PC-9 (cell line): Measurements from ENCODE around the gene COL4A5. TPM values are rescaled to one million over a fixed set of nuclear protein-coding genes. Genes with fewer than 3 reads are reported as not detected.

Source experiments
- BruUV-seq: library from RNA; stranded (reverse); fragments of 400-500 nt; replicated peaks from 2 replicates; lab custom pipeline; 2021; lab: Mats Ljungman, UMichigan
- CTCF ChIA-PET: fragments of 300-600 bp; sonication (Branson Sonifier 250); formaldehyde crosslinking; loops from one replicate; lab custom pipeline; 2022; ENCODE audit warnings: antibody characterized with exemption; lab: Charles Lee
- POLR2A ChIA-PET: fragments of 300-600 bp; sonication (Branson Sonifier 250); formaldehyde crosslinking; loops from one replicate; lab custom pipeline; 2022; ENCODE audit warnings: antibody characterized with exemption; ENCODE audit not compliant: unreplicated experiment; lab: Charles Lee
- DNase-seq, 2 experiments: peaks; one replicate each; pipeline versions ENCODE4 v3.0.0 to v3.0.0-alpha.2; 2015 to 2022; ENCODE audit warnings: mixed read lengths in 1 of 2
- H2AFZ ChIP-seq: fragments of 200-600 bp; sonication (generic); 2 replicates; pipeline ENCODE4 v1.8.1; 2017; ENCODE audit warnings: antibody characterized with exemption
- H3F3A ChIP-seq: fragments of 200-600 bp; sonication (generic); 2 replicates; pipeline ENCODE4 v1.8.1; 2017; ENCODE audit warnings: antibody characterized with exemption, mild to moderate bottlenecking, low read depth; ENCODE audit not compliant: insufficient read depth
- H3K27ac ChIP-seq: fragments of 200-600 bp; sonication (generic); 2 replicates; pipeline ENCODE4 v1.6.1; 2016; ENCODE audit warnings: mixed run types
- H3K27me3 ChIP-seq: fragments of 200-600 bp; sonication (generic); 2 replicates; pipeline ENCODE4 v1.6.1; 2016; ENCODE audit warnings: low read depth, mixed run types; ENCODE audit not compliant: insufficient read depth
- H3K36me3 ChIP-seq: fragments of 200-600 bp; sonication (generic); 2 replicates; pipeline ENCODE4 v1.6.1; 2016; ENCODE audit warnings: low read depth, mixed run types
- H3K4me1 ChIP-seq: fragments of 200-600 bp; sonication (generic); replicated peaks from 2 replicates; pipeline ENCODE4 v1.6.1; 2016; ENCODE audit warnings: mixed run types; ENCODE audit not compliant: insufficient read depth
- H3K4me2 ChIP-seq: fragments of 200-600 bp; sonication (generic); 2 replicates; pipeline ENCODE4 v1.6.1; 2017; ENCODE audit warnings: mixed run types
- H3K4me3 ChIP-seq: fragments of 200-600 bp; sonication (generic); 2 replicates; pipeline ENCODE4 v1.6.1; 2016; ENCODE audit warnings: mixed run types
- H3K79me2 ChIP-seq: fragments of 200-600 bp; sonication (generic); 2 replicates; pipeline ENCODE4 v1.6.1; 2017; ENCODE audit warnings: low read depth, mixed run types
- H3K9me2 ChIP-seq: fragments of 200-600 bp; sonication (generic); 2 replicates; pipeline ENCODE4 v1.8.1; 2017; ENCODE audit warnings: mild to moderate bottlenecking; ENCODE audit not compliant: insufficient read depth
- H3K9me3 ChIP-seq: fragments of 200-600 bp; sonication (generic); 2 replicates; pipeline ENCODE4 v1.8.1; 2016; ENCODE audit warnings: low read depth; ENCODE audit not compliant: insufficient read depth
- H4K20me1 ChIP-seq: fragments of 200-600 bp; sonication (generic); 2 replicates; pipeline ENCODE4 v1.8.1; 2017; ENCODE audit not compliant: insufficient read depth
- CTCF ChIP-seq: fragments of 200-600 bp; sonication (generic); conservative IDR thresholded peaks from 2 replicates; pipeline ENCODE4 v1.6.1; 2017; ENCODE audit warnings: mixed run types, antibody characterized with exemption, mild to moderate bottlenecking, moderate library complexity
- EZH2 ChIP-seq: fragments of 200-600 bp; sonication (generic); IDR thresholded peaks from 2 replicates; pipeline ENCODE4 v1.8.0; 2017; ENCODE audit warnings: antibody characterized with exemption, low read depth
- intact Hi-C: fragments of 100-400 bp; cut with micrococcal nuclease; formaldehyde crosslinking; loops from one replicate; pipeline ENCODE4 v1.10.0; 2022; ENCODE audit not compliant: unreplicated experiment
- total RNA-seq: library from RNA; stranded (reverse); gene quantifications from 2 replicates; pipeline ENCODE4 v1.2.3, GENCODE V29; 2021

COL4A5 gene
- total RNA-seq, 1 experiment from 2014 or later: 82.3 TPM

GRCh38 chrX:108426262-108426661, 13.4 kb upstream of the COL4A5 start:
- Histone ChIP-seq H3K79me2 (no peaks in the 10 kb centered on the region), H3K4me3 (no peak overlapping the region), H3K9me2 (no peaks in the 10 kb centered on the region), H3K9me3 (no peaks in the 10 kb centered on the region), H3K27ac (no peak overlapping the region), H3K4me1 (no peaks in the 10 kb centered on the region), H2AFZ (no peak overlapping the region), H4K20me1 (no peaks in the 10 kb centered on the region), H3K27me3 (no peaks in the 10 kb centered on the region), H3K4me2 (no peak overlapping the region), H3K36me3 (no peaks in the 10 kb centered on the region), H3F3A (no peaks in the 10 kb centered on the region)
- no peak for DNase-seq
- ChIA-PET CTCF (no interaction called here), POLR2A (no interaction called here)
- intact Hi-C loops: no loop called here
- BruUV-seq: no TSS peak
- TF ChIP-seq EZH2: no peak
- no peak for TF ChIP-seq CTCF

GRCh38 chrX:108435261-108435660, 4.4 kb upstream of the COL4A5 start:
- H3K79me2 ChIP-seq: peaks cover 1% of the 10 kb centered on the region; the same call in 1 of the 2 replicates
- H3K27ac ChIP-seq: no peak overlapping the region
- TF ChIP-seq EZH2: no peak
- TF ChIP-seq CTCF: no peak
- intact Hi-C loops: no loop called here
- BruUV-seq: no TSS peak
- no peak overlapping the region for H2AFZ ChIP-seq
- no peaks in the 10 kb centered on the region for H3K36me3 ChIP-seq
- H3F3A ChIP-seq: no peaks in the 10 kb centered on the region
- ChIA-PET POLR2A (no interaction called here), CTCF (no interaction called here)
- no peak overlapping the region for H3K4me2 ChIP-seq
- DNase-seq: no peak
- H3K27me3 ChIP-seq: no peaks in the 10 kb centered on the region
- H4K20me1 ChIP-seq: no peaks in the 10 kb centered on the region
- no peaks in the 10 kb centered on the region for H3K9me2 ChIP-seq
- H3K9me3 ChIP-seq: no peaks in the 10 kb centered on the region
- no peaks in the 10 kb centered on the region for H3K4me1 ChIP-seq
- H3K4me3 ChIP-seq: no peak overlapping the region

GRCh38 chrX:108437349-108438109, 2.1 kb upstream of the COL4A5 start:
- no peak for DNase-seq
- CTCF ChIA-PET: no interaction called here
- BruUV-seq: no TSS peak

More at GRCh38 chrX:108437349-108438109, 2.1 kb upstream of the COL4A5 start:
- TF ChIP-seq CTCF (no peak), EZH2 (no peak)
- H3K27ac ChIP-seq: no peak overlapping the region
- H3K4me2 ChIP-seq: no peak overlapping the region
- H3K36me3 ChIP-seq: no peaks in the 10 kb centered on the region
- no peaks in the 10 kb centered on the region for H4K20me1 ChIP-seq
- H3K9me2 ChIP-seq: no peaks in the 10 kb centered on the region
- H2AFZ ChIP-seq: no peak overlapping the region
- no peaks in the 10 kb centered on the region for H3F3A ChIP-seq
- no peak overlapping the region for H3K4me3 ChIP-seq
- intact Hi-C loops: loop anchor here (2.0 kb wide), 1 partner anchor 125 kb away; no protein-coding TSS in a partner anchor
- H3K9me3 ChIP-seq: no peaks in the 10 kb centered on the region
- POLR2A ChIA-PET: interaction anchor here (0.6 kb wide), 1 partner anchor 9 kb away, joined by 3 read pairs; no protein-coding TSS in a partner anchor
- H3K27me3 ChIP-seq: no peaks in the 10 kb centered on the region
- peaks cover 19% of the 10 kb centered on the region; the same call in 1 of the 2 replicates for H3K79me2 ChIP-seq
- H3K4me1 ChIP-seq: peaks cover 20% of the 10 kb centered on the region
